ENCODE results near the gene CBLN4. TPM values are rescaled to one million over a fixed set of nuclear protein-coding genes. Genes with fewer than 3 reads are reported as not detected.

The CBLN4 gene
- total and polyA plus RNA-seq, 9 of the 15 experiments (the other 6 are each of a cell fraction or from before 2014, with no cell fraction given) = not detected

- Histone ChIP-seq H3K9me1 (ENCODE audit: control insufficient read depth, insufficient read depth, low read length) (no peaks in the 10 kb centered on the region), H3K9me3 (replicated peaks; ENCODE audit: control insufficient read depth, insufficient read depth, low read depth, low read length) (no peaks in the 10 kb centered on the region; the same call in 1 of the 2 replicates), H3K27me3 (ENCODE audit: control insufficient read depth in 2 of 2, insufficient read depth in 2 of 2, low read length in 2 of 2) (no peaks in the 10 kb centered on the region), H3K9ac (ENCODE audit: insufficient read depth in 1 of 2, low read depth in 2 of 2, low read length in 2 of 2) (no peak overlapping the region), H3K4me1 (replicated peaks in 1 of 2; ENCODE audit: control insufficient read depth in 2 of 2, insufficient read depth in 2 of 2, low read length in 2 of 2) (no peaks in the 10 kb centered on the region), H2AFZ (ENCODE audit: low read depth, low read length) (no peak overlapping the region), H3K4me2 (ENCODE audit: insufficient read depth, low read length) (no peak overlapping the region), H3K27ac (ENCODE audit: extremely low read depth, low read depth, low read length) (no peak overlapping the region), H3K79me2 (ENCODE audit: control insufficient read depth, insufficient read depth, low read length) (no peaks in the 10 kb centered on the region), H4K20me1 (replicated peaks; ENCODE audit: control insufficient read depth, insufficient read depth, low read length) (no peaks in the 10 kb centered on the region), H3K4me3 (no peak overlapping the region), H3K36me3 (ENCODE audit: control insufficient read depth, insufficient read depth, low read length) (no peaks in the 10 kb centered on the region)
- CTCF ChIA-PET (ENCODE audit: low intra/inter-chr PET ratio) = no interaction called here
- BruUV-seq (replicated peaks) = no TSS peak
- DNase-seq (ENCODE audit: extremely low read depth in 1 of 4, low spot score in 3 of 4) = no peak
- intact Hi-C loops (cut with micrococcal nuclease) (no loop called here), in situ Hi-C loops (cut with MboI) (no loop called here)
- ATAC-seq = no peak
- POLR2A ChIA-PET = no interaction called here
- WGBS (ENCODE audit: insufficient coverage, low coverage, missing lambda C conversion rate) = 0% methylated on average over 2 of the region's 2 CpGs
- FAIRE-seq = no peak
- TF ChIP-seq CSDE1 (IDR thresholded peaks at IDR 0.05) (no peak), MED1 (CRISPR knock-in tag; IDR thresholded peaks at IDR 0.05; ENCODE audit: borderline replicate concordance) (no peak), ZNF3 (CRISPR knock-in tag; IDR thresholded peaks at IDR 0.05) (no peak), FOXA1 (IDR thresholded peaks at IDR 0.05; ENCODE audit: borderline replicate concordance) (no peak), HIVEP1 (CRISPR knock-in tag; IDR thresholded peaks at IDR 0.05) (no peak), DACH1 (IDR thresholded peaks at IDR 0.05; ENCODE audit: partially characterized antibody) (no peak), LARP7 (IDR thresholded peaks at IDR 0.05) (no peak), SMAD4 (CRISPR knock-in tag; conservative IDR thresholded peaks at IDR 0.05) (no peak), FIP1L1 (IDR thresholded peaks at IDR 0.05; ENCODE audit: low read depth, low read length, poor library complexity, severe bottlenecking) (no peak), U2AF2 (optimal IDR thresholded peaks at IDR 0.05; ENCODE audit: low read depth, low read length) (no peak), HOMEZ (CRISPR knock-in tag; IDR thresholded peaks at IDR 0.05) (no peak)
Observed at GRCh38 chr20:55974491-55975202, 30.7 kb downstream of the CBLN4 start.

Data from K562 (cell line).